MM.1S (cell line): ENCODE data around the gene SSBP3.

Experiments used
- EZH2 ChIP-seq: fragments of 300-600 bp; sonication (generic); optimal IDR thresholded peaks from 2 replicates; pipeline ENCODE3; 2017; ENCODE audit warnings: low read depth, mild to moderate bottlenecking, antibody characterized with exemption, low read length, mixed read lengths
- EZH2phosphoT487 ChIP-seq: fragments of 300-600 bp; sonication (generic); IDR thresholded peaks from 2 replicates; pipeline ENCODE4 v1.6.1; 2018; ENCODE audit warnings: antibody characterized with exemption, low read length
- TF ChIP-seq, protein P1 (sequence below): fragments of 300-600 bp; sonication (generic); IDR thresholded peaks from 2 replicates; pipeline ENCODE4 v1.5.1; 2016; ENCODE audit warnings: antibody characterized with exemption, low read length, mixed read lengths

DNA sequence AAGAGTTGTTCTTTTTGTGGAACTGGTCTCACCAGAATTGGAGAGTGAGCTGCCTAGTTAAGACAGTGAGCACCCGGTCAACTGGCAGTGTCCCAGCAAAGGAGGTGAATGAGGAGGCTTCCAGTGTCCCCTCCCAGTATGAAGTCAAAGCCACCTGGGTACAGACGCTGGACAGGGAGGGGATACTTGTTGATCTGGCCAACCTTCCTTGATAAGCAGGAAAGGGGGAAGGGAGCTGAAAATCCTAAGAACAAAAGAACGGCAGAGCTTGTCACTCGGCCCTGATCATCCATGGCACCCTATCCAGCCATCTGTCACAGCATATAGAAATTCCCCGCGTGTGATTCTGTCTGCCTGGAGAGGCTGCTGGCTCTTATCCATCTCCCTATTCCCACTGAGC is 91.5 kb downstream of the SSBP3 start:
- TF ChIP-seq, protein P1, sequence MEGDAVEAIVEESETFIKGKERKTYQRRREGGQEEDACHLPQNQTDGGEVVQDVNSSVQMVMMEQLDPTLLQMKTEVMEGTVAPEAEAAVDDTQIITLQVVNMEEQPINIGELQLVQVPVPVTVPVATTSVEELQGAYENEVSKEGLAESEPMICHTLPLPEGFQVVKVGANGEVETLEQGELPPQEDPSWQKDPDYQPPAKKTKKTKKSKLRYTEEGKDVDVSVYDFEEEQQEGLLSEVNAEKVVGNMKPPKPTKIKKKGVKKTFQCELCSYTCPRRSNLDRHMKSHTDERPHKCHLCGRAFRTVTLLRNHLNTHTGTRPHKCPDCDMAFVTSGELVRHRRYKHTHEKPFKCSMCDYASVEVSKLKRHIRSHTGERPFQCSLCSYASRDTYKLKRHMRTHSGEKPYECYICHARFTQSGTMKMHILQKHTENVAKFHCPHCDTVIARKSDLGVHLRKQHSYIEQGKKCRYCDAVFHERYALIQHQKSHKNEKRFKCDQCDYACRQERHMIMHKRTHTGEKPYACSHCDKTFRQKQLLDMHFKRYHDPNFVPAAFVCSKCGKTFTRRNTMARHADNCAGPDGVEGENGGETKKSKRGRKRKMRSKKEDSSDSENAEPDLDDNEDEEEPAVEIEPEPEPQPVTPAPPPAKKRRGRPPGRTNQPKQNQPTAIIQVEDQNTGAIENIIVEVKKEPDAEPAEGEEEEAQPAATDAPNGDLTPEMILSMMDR = no peak
- TF ChIP-seq EZH2 = no peak
- TF ChIP-seq EZH2phosphoT487 = no peak
